SHP77 treated with DMSO at 0.1 percent for 48 hours (cell line): ENCODE results near the gene ETFA.

Source experiments
- DNase-seq: peaks from one replicate; lab custom pipeline; 2025; lab: John Stamatoyannopoulos, UW

ETFA gene

GRCh38 chr15:76169911-76170800 is 141.1 kb downstream of the ETFA start:
- DNase-seq: no peak

GRCh38 chr15:76169018-76169417 is 142.3 kb downstream of the ETFA start:
- no peak for DNase-seq

- no peak for DNase-seq
These were observed 142.9 kb downstream of the ETFA start for GRCh38 chr15:76168237-76168984.

- no peak for DNase-seq
These were observed 145.3 kb downstream of the ETFA start for GRCh38 chr15:76165951-76166350.
